ENCODE data around the gene KANSL1.

- no peak for TF ChIP-seq CTCF (IDR thresholded peaks at IDR 0.05)
- no peak for TF ChIP-seq POLR2A (IDR thresholded peaks at IDR 0.05)
Observed at GRCh38 chr17:46126840-46127239, 66.4 kb downstream of the KANSL1 start.
